Omental fat pad (tissue), 4 donors: ENCODE results near the gene EYA4. TPM values are rescaled to one million over a fixed set of nuclear protein-coding genes. Genes with fewer than 3 reads are reported as not detected.
A peak's percentile ranks its signal among the peaks of the same experiment; 100 is the strongest.

Experiments
- ATAC-seq: fragments of 150-250 bp; one replicate; pipeline ENCODE4 v1.9.1; 2016; ENCODE audit warnings: mild to moderate bottlenecking, moderate library complexity; ENCODE audit not compliant: low FRiP score
- DNase-seq: peaks from one replicate; pipeline ENCODE4 v3.0.0-alpha.2; 2019; ENCODE audit warnings: low spot score
- CTCF ChIP-seq, 3 donors: fragments of 450-650 bp; IDR thresholded peaks; one replicate each; pipeline ENCODE4 v1.5.1; 2016 to 2017; ENCODE audit warnings: antibody characterized with exemption in 3 of 3, mild to moderate bottlenecking in 3 of 3, moderate library complexity in 2 of 3
- total RNA-seq, 4 donors: library from RNA; depleted of rRNA; stranded (reverse); fragments of >200 nt; gene quantifications; one replicate each; pipeline ENCODE4 v1.1.0, GENCODE V29; 2016

Gene EYA4
- total RNA-seq, 4 donors from 2014 or later, result 1.1 to 4.2 (median 2.0) TPM

- TF ChIP-seq CTCF (IDR thresholded peaks at IDR 0.05), result no peak
- DNase-seq (no peak), ATAC-seq (no peak)
These were observed 314.5 kb downstream of the EYA4 start for GRCh38 chr6:133555685-133556084.

- no peak for ATAC-seq
- DNase-seq, result no peak
- TF ChIP-seq CTCF (IDR thresholded peaks at IDR 0.05), result no peak
These were observed 318.8 kb downstream of the EYA4 start for GRCh38 chr6:133559926-133560325.

- DNase-seq (no peak), ATAC-seq (no peak)
- TF ChIP-seq CTCF (IDR thresholded peaks at IDR 0.05), result no peak
These were observed 326.5 kb downstream of the EYA4 start for GRCh38 chr6:133567636-133568035.

- peak in 2 of 3 donors; percentile 18 to 69 for TF ChIP-seq CTCF (IDR thresholded peaks at IDR 0.05)
- ATAC-seq (peak; percentile 93), DNase-seq (peak; percentile 24)
These were observed 328.1 kb downstream of the EYA4 start for GRCh38 chr6:133568970-133569889.

- no peak for TF ChIP-seq CTCF (IDR thresholded peaks at IDR 0.05)
- DNase-seq (no peak), ATAC-seq (no peak)
These were observed 330.5 kb downstream of the EYA4 start for GRCh38 chr6:133571681-133572080.

GRCh38 chr6:133577851-133578250, 336.7 kb downstream of the EYA4 start:
- ATAC-seq (no peak), DNase-seq (no peak)
- TF ChIP-seq CTCF (IDR thresholded peaks at IDR 0.05), result no peak
